Measurements from ENCODE around the gene SLC30A9.
A peak's percentile ranks its signal among the peaks of the same experiment; 100 is the strongest.

Gene SLC30A9

DNA sequence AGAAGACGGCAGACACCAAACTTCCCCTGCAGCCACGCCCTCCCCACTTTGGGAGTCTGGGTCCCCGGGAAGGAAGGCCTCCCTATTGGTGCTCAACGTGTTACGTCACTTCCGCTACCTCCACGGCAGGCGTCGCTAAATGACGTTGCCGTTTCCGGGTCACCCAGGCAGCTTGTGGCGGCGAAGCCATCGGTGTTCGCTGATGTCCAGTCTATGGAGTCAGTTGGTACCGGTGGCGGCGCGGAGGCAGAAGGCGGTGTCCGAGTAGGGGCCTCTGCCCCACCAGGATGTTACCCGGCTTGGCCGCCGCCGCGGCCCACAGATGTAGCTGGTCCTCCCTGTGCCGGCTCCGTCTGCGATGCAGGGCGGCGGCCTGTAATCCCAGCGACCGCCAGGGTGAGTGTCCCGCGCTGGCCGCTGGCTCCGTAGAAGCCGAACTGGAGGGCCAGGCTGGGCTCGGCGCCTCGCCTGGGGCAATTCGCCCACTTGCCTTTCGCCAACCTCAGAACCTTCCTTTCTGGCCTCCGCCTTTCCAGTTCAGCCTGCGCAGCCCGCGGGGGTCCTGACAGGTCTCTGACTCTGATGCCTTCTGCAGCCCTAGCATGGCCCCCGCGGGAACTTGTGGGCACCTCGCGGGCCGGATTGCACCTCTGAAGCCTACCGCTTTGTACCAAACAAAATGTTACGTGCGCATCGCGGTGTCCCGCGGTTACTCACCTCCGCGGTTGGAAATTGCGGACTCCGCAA lies at the start of gene SLC30A9:
SLC30A9 (plus strand) TSS at position 166 of the 747 bp plus-strand sequence; CDS start at position 288, 122 bp downstream.
- DNase-seq (ENCODE audit: low read depth): peak; percentile 93

DNA sequence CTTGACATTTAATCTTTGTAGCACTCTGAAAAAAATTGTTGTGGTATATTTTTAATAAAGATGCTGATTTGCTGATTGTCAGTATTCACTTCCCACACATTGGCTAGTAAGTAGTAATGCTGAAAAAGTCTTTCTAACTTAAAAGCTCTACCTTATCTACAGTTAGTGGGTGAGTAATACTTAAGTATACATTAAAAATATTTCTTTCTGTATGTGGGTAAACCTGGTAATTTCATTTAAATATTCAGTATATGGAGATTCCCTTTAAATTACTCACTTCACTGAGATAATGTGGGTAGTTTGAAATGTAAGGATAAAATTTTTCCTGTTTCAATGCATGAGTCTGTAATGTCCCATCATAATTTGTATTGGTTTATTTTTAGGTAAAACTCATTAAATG lies 49.5 kb upstream of the SLC30A9 start:
- DNase-seq (ENCODE audit: low read depth): no peak

DNA sequence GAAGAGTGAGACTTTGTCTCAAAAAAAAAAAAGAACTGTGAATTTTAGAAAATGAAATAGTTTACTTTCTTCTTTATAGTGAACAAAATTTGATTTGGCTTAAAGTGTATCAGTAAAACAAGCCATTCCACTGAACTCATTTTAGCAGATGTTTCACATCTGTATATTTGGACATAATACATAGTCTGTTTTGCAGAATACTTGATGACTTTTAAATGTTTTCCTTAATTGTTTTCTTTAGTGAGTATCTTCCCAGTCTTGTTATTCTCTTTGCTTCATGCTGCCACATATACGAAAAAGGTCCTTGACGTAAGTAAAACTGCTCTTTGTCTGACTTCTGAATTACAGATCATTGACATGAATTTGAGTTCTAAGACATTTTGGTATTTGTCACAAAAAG lies 46.8 kb upstream of the SLC30A9 start:
- DNase-seq (ENCODE audit: low read depth): no peak

DNA sequence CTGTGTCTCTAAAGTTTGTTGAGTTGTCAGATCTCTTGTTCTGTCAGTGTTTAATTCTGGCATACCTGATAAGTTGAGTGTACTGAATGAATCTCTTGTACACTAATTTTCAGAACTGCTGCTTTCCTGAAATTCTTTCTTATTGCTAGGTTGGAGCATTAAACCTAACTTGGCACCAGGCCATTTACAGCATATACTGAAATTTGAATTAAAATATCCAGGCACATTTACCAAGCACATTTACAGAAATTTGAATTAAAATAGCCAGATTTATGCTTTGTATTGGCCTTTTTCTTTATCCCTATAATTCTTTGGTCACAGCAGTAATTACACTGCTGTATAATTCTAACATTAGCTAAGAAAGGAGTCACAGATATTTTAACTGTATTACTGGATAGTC lies 46.2 kb upstream of the SLC30A9 start:
- DNase-seq (ENCODE audit: low read depth): no peak

DNA sequence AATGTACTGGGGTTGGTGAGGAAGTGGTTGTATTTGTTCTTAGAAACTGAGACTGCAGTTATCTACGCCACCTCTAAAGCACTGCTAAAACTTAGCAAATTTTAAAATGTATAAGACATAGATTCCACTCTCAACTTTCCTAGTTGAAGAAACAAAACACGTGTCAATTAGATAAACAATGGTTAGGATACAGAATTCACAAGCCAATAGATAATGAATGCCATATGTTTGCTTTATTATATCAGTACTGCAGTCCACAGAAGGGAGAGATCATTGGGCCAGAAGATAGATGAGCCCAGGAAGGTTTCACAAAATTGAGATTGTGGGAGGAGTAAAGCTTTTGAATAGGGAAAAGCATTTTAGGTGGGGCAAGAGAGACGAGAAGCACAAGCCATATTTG lies 40.8 kb upstream of the SLC30A9 start:
- DNase-seq (ENCODE audit: low read depth): no peak

DNA sequence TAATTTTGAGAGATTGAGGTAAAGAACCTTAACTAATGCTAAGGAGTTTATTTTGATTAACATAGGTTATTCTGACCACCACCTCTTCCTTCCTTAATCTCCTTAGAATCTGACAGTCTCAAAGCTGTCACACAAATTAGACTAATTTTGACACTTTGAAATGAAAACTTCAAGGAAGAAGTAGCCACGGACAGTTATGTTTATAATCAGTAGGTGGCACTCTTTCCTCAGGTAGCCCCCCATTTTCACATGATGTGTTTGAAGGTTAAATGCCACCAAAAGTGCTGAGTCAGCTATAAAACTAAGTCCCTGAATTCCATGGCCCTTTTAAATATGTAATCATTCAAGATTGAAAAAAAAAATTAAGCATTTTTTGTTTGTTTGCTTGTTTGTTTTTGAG lies 32.7 kb upstream of the SLC30A9 start:
- DNase-seq (ENCODE audit: low read depth): peak; percentile 20

DNA sequence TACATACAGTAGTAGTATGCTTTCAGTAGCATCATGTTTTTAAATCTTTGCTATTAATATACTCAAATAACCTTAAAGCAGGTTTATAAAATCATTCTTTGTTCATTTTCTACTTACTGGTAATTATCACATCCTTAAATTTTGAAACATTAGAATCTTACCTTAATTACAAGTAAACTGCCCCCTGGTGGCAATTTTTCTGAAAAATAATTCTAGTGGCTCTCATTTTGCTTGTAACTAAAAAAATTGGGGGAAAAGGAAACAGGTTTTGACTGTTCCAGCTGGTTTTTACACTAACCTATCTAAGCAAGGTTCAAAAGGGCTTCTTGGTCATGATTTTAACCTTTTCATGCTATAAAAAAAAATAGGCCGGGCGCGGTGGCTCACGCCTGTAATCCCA lies 27.2 kb upstream of the SLC30A9 start:
- peak; percentile 34 for DNase-seq (ENCODE audit: low read depth)

DNA sequence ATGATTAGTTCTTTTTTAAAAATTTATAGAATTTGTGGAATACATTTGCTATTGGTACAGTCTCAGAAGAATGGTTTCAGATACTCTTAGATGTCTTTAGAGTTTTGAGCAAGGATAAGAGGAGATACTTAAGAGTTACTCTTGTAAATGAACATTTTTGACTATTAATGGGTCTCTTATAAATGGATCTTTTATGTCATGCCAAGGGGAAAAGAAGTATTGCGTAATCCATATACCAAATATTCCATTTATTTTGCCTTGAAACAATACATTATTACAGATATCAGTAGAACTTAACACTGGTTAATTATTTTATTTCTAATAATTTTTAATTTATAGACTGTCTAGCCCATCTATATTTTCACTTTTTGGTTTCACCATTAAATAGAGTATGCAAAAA lies 25.9 kb upstream of the SLC30A9 start:
- DNase-seq (ENCODE audit: low read depth): no peak

DNA sequence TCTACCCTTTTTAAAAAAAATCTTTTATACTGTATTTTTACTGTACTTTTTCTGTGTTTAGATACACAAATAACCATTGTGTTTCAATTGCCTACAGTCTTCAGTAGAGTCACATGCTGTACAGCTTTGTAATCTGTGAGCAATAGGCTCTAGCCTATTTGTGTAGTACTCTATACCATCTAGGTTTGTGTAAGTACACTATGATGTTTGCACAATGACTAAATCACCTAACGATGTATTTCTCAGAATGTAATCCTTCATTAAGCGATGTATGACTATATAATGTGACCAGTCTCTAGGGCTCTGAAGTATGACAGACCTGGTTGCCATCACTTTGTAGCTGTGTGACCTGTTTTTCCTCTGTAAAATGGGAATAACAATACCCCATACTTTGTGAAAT lies 22.9 kb upstream of the SLC30A9 start:
- no peak for DNase-seq (ENCODE audit: low read depth)

DNA sequence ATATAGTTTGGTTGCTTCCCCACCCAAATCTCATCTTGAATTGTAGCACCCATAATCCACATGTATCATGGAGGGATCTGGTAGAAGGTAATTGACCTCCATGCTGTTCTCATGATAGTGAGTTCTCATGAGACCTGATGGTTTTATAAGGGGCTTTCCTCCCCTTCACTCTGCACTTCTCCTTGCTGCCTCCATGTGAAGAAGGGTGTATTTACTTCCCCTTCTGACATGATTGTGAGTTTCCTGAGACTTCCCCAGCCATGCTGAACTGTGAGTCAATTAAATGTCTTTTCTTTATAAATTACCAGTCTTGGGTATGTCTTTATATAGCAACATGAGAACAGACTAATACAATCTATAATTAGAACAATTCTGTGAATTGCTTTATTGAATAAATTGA lies 20.7 kb upstream of the SLC30A9 start:
- DNase-seq (ENCODE audit: low read depth): no peak

DNA sequence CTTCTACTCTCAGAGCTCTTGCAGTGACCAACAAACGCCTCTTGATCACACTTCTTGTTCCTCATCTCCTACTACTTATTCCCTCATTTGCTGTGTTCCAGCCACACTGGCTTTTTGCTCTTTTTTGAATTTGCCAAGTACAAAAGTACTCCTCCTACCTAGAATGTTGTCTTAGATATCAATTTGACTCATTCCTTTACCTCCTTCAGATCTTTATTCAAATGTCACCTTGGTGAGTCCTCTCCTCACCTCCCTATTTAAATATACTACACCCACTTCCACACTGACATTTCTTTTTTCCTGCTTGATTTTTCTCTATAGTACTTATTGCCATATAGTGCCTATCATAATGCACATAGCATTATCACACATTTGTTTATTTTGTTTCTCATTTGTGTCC lies 15.0 kb upstream of the SLC30A9 start:
- DNase-seq (ENCODE audit: low read depth): no peak

DNA sequence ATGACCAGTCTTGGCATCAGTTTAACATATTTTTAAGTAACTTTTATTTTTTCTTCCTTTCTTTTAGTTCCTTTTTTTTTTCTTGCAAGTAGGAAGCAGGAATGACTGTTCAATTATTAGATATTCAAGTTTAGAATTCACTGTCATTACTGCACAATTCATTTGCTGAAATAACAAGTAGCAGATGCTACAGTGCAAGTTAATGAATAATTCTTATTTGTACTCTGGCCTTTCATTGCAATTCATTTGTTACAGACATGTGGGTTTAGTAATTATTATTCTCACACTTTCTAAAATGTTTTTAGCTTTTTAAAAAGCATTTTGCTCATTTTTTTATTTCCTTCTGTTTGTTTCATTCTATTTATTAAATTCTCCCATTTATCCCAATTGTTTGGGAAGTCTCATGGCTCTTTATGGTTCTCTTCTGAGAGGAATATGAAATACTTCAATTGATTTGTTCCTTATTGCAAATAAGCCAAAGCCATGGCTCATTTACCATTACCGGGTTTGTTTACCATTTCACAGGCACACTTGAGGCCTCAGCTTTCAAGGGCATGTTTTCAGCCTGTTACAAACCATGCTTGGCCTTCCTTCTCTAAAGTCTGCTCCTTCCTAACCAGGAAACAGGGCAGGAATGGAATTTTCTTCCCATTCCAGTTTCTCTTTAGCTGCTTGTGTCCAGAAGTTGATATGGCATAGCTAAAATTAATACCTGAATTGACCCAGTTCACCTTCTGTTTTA lies 13.4 kb upstream of the SLC30A9 start:
- no peak for DNase-seq (ENCODE audit: low read depth)

DNA sequence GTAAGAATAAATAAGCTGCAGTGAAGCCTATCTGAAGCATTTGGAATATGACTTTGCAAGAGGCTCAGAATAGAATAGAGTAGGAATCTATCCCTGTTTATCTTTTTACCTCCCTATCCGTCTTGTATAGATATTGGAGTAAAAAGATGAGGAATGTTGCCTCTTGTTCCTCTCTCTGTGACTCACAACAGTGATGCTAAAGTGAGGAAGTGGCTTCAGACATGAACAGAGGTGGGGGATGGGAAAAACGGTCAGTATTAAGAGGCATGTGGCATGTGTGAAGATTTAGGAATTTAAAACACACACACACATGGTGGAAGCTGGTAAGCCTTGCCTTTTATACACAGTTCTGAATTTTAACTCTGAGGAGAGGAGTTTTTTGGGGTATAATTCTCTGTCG lies 12.6 kb upstream of the SLC30A9 start:
- peak; percentile 38 for DNase-seq (ENCODE audit: low read depth)

DNA sequence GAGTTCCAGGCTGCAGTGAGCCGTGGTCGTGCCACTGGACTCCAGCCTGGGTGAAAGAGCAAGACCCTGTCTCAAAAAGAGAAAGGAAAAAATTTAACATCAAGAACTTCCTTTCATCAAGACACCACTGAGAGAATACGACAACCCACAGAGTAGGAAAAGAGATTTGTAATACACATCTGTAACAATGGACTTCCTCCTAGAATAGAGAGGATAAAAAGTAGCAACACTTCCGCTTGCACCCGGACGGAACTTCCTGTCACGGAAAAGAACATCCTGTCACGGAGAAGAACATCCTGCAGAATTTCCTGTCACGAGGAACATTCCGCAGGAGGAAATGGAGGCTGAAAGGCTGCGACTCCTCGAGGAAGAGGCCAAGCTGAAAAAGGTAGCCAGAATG lies 8.9 kb upstream of the SLC30A9 start, which contains the start of gene DCAF4L1:
DCAF4L1 (plus strand) TSS at position 301 of the 400 bp plus-strand sequence; CDS start at position 338, 37 bp downstream.
- no peak for DNase-seq (ENCODE audit: low read depth)

DNA sequence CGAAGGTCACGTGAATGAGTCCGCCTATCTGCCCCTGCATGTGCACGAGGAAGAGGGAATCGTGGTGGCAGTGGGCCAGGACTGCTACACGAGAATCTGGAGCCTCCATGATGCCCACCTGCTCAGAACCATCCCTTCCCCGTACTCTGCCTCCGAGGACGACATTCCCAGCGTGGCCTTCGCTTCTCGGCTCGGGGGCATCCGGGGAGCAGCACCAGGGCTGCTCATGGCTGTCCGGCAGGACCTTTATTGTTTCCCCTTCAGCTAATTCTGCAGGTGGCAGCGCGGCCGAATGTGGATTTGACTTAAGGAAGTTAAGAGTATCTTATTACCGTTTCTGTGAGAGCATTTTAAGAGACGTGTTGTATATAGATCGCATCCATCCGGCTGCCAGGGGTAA lies 7.6 kb upstream of the SLC30A9 start:
- DNase-seq (ENCODE audit: low read depth): no peak

DNA sequence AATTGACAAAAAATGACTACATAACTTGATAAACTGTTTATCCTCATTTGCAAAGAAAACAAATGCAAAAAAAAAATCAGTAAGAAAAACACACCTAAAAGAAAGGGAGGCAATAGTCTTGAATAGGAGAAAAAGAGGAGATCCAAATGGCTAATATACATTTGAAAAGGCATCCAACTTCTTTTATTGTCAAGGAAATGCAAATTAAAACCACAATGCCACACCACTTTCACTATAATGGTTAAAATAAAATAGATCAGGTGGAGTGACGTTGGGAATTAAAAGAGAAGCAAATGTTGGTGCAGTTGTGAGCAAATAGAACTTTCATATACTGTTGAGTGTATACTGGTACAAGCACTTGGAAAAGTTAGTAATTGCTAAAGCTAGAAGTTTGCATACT lies 5.2 kb upstream of the SLC30A9 start:
- DNase-seq (ENCODE audit: low read depth): no peak

DNA sequence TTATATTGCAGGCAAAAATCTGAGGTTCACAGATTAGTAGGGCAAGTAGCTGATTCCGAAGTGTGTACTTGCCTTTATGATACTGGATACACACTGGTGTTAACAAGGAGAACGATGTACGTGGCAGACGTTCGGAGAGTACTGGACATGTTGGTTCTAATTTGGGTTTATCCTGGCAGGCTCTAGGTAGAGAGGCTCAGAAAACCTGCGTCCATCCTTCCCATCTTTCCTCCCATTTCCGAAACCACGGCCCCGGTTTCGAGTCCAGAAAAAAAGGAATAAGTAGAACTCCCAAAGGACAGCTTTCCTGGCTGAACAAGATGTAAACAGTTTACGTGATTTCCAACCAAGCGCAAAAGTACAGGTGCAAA lies 351 bp upstream of the SLC30A9 start:
- peak; percentile 9 for DNase-seq (ENCODE audit: low read depth)

DNA sequence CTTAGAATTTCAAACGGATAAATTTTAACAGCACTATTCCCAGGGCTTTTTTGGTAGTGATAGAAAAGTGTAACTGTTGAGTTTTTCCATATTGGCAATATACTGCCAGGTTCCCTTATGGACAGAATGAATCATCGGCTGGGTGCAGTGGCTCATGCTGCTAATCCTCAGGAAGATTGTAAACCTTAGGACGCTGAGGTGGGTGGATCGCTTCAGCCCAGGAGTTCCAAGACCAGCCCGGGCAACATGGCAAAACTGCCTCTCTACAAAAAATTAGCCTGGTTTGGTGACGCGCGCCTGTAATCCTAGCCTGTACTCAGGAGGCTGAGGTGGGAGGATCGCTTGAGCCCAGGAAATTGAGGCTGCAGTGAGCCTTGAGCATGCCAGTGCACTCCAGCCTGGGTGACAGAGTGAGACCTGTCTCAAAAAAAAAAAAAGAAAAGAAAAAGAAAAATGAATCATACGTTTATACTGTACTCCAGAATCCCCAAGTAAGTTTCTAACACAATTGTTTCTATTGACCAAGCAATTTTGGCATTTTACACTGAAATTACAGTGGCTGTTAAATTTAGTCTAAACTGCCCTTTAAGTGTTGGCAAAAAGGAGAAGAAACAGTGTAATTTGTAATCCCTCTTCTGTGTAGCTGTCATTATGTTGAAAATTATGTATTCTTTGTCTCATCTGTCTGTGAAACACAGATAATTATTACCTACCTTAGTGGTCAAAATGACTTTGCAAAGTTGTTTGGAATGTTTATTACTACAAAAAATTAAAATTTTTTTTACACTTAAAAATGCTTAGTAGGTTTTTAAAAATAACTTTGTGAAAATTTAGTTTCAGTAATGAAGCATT lies 1.8 kb downstream of the SLC30A9 start:
- DNase-seq (ENCODE audit: low read depth): peak; percentile 51

DNA sequence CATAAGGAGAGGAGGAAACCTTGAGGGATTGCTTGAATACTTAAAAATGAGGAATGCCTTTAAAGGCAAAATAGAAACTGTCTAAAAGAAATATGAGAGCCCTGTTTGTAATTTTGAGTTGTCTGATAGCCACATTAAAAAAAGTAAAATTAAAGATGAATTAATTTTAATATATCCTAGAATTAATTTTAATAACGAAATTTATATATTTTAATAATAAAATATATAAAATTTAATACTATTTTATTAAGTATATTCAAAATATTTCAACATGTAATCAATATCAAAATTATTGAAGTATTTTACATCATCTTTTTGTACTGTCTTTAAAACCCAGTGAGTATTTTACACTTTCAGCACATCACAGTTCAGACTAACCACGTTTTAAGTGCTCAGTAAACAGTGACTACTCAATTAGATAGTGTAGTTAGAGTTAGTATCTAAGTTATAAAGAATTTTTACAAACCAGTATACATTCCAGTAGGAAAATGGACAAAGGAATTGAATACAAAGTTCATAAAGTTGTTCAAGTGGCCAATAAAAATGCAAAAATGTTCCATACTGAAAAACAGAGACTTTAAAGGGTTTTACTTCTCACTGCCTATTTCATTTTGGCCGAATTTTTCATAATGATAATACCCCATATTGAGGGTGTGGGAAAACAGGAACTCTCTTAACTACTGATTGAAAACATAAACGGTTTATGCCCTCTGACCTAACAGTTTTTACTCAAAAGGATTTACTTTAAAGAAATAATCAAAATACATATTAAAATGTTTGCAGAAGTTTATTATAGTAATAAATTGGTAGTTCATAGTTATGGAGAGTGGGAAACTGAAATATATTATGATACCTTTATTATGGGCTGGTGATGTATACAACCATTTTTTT lies 2.9 kb downstream of the SLC30A9 start:
- DNase-seq (ENCODE audit: low read depth): no peak

DNA sequence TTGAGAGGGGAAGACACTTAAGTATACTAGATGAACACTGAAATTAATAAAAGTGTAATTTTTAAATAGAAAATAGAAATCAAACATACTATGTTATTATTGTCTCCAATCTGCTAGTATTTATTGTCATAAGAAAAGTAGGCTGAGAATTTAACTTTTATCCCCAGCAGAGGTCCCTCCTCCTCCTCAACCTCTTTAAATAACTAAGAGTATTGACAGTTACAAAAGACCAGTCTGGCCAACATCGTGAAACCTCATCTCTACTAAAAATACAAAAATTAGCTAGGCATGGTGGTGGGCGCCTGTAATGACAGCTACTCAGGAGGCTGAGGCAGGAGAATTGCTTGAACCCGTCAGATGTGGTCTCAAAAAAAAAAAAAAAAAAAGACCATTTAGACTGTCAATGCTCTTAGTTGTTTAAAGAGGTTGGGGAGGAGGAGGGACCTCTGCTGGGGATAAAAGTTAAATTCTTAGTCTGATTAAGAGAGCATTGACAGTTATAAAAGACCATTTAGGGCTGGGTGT lies 4.2 kb downstream of the SLC30A9 start:
- DNase-seq (ENCODE audit: low read depth): no peak

DNA sequence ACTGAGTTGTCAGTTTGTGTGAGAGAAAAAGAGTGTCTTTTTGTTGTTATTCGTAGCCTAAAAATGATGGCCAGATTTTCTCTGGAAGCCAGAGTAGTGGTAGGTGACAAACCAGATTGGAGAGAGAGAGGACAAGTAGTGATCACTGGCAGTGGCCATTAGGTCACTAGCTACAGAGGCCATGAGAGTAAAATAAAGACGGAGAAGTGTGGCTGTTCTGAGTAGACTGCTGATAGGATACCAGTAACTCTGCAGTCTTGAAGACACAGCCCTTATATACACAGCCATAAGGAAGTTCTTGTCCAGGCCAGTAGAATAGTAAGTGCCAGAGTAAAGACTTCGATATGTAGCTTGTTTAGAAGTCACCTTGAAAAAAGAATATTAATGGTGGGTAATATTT lies 7.7 kb downstream of the SLC30A9 start:
- no peak for DNase-seq (ENCODE audit: low read depth)

Data from iris pigment epithelial cell (primary cell).